A549 (cell line): Measurements from ENCODE around the gene AP4E1. TPM values are rescaled to one million over a fixed set of nuclear protein-coding genes. Genes with fewer than 3 reads are reported as not detected.

Experiments
- ATAC-seq, 2 experiments: fragments of 200-7000 bp in 1 of 2; fragments of >200 bp in 1 of 2; cut with Nextera tagmentation in 1 of 2; cut with Tn5 transposase in 1 of 2; 3 replicates each; pipeline versions ENCODE4 v1.8.0 to v1.9.1; 2018 to 2020; ENCODE audit warnings: mild to moderate bottlenecking in 1 of 2, moderate library complexity in 1 of 2
- CTCF ChIA-PET: fragments of 300-600 bp; sonication (Branson Sonifier 250); formaldehyde crosslinking; extraction: SDS; loops from one replicate; lab custom pipeline; 2021; ENCODE audit warnings: antibody characterized with exemption, inconsistent platforms; lab: Yijun Ruan, JAX
- POLR2A ChIA-PET: fragments of 350-600 bp; formaldehyde crosslinking; extraction: SDS; loops from one replicate; lab custom pipeline; 2021; ENCODE audit warnings: antibody characterized with exemption, inconsistent platforms; lab: Yijun Ruan, JAX
- DNase-seq, 2 experiments: peaks; one replicate each; pipeline versions ENCODE4 v3.0.0 to v3.0.0-alpha.2; 2011 to 2016; ENCODE audit warnings: low read depth in 1 of 2, low spot score in 1 of 2
- FAIRE-seq: peaks from 2 replicates; lab custom pipeline; 2011; peaks lifted over from hg19 to GRCh38; lab: Jason Lieb, UNC
- H3K27ac ChIP-seq, 2 experiments: fragments of >200 bp; sonication (Bioruptor Twin); formaldehyde crosslinking; 3 replicates each; pipeline ENCODE4 v1.5.1; 2016 to 2017
- H3K4me1 ChIP-seq: fragments of >200 bp; sonication (Bioruptor Twin); formaldehyde crosslinking; 3 replicates; pipeline ENCODE4 v1.6.1; 2016
- H3K4me2 ChIP-seq: fragments of >200 bp; sonication (Bioruptor Twin); formaldehyde crosslinking; 3 replicates; pipeline ENCODE4 v1.6.1; 2016
- H3K4me3 ChIP-seq: fragments of >200 bp; sonication (Bioruptor Twin); formaldehyde crosslinking; 3 replicates; pipeline ENCODE4 v1.5.1; 2016
- H3K9me3 ChIP-seq: fragments of >200 bp; sonication (Bioruptor Twin); formaldehyde crosslinking; 3 replicates; pipeline ENCODE4 v1.6.1; 2016
- BCL3 ChIP-seq: fragments of >200 bp; sonication (Bioruptor Twin); formaldehyde crosslinking; IDR thresholded peaks from 3 replicates; pipeline ENCODE4 v1.6.1; 2016
- BHLHE40 ChIP-seq: IDR thresholded peaks from 2 replicates; pipeline ENCODE4 v1.6.1; 2012; ENCODE audit warnings: low read depth, low read length, inconsistent platforms
- CBX2 ChIP-seq: fragments of 200-600 bp; sonication (generic); IDR thresholded peaks from 2 replicates; pipeline ENCODE4 v1.6.1; 2016; ENCODE audit warnings: low read depth, mild to moderate bottlenecking, borderline replicate concordance
- CEBPB ChIP-seq, 2 experiments: fragments of >200 bp in 1 of 2; sonication (Bioruptor Twin) in 1 of 2; formaldehyde crosslinking in 1 of 2; IDR thresholded peaks; 2 replicates each; pipeline ENCODE4 v1.6.1; 2012 to 2016
- ESRRA ChIP-seq: fragments of 150-350 bp; IDR thresholded peaks from 2 replicates; pipeline ENCODE4 v1.6.1; 2014; ENCODE audit warnings: mild to moderate bottlenecking, low read length, borderline replicate concordance
- FOSL2 ChIP-seq, 2 experiments: fragments of 450-650 bp in 1 of 2; fragments of >200 bp in 1 of 2; sonication (Bioruptor Twin) in 1 of 2; formaldehyde crosslinking; IDR thresholded peaks; 2 replicates each; pipeline versions ENCODE4 v1.5.0 to v1.6.1; 2016 to 2020; ENCODE audit warnings: mild to moderate bottlenecking in 1 of 2, moderate library complexity in 1 of 2
- GATA3 ChIP-seq: IDR thresholded peaks from 2 replicates; pipeline ENCODE4 v1.6.1; 2012; ENCODE audit warnings: borderline replicate concordance
- HDAC2 ChIP-seq: fragments of 200-600 bp; sonication (generic); IDR thresholded peaks from 2 replicates; pipeline ENCODE4 v1.6.1; 2016
- HES2 ChIP-seq: fragments of >200 bp; sonication (Bioruptor Twin); formaldehyde crosslinking; IDR thresholded peaks from 2 replicates; pipeline ENCODE4 v1.6.1; 2016
- HOXB13 ChIP-seq: fragments of 250-450 bp; sonication (Bioruptor Pico); IDR thresholded peaks from 2 replicates; pipeline ENCODE4 v1.5.0; 2020; ENCODE audit warnings: low read depth, mild to moderate bottlenecking, moderate library complexity
- KDM1A ChIP-seq: fragments of 200-600 bp; sonication (generic); IDR thresholded peaks from 2 replicates; pipeline ENCODE4 v1.6.1; 2016; ENCODE audit warnings: low read depth, mild to moderate bottlenecking
- KDM5A ChIP-seq: fragments of 200-600 bp; sonication (generic); IDR thresholded peaks from 2 replicates; pipeline ENCODE4 v1.6.1; 2016; ENCODE audit warnings: antibody characterized with exemption, mild to moderate bottlenecking
- MAZ ChIP-seq: fragments of 150-350 bp; IDR thresholded peaks from 2 replicates; pipeline ENCODE4 v1.6.1; 2014; ENCODE audit warnings: antibody characterized with exemption, low read depth, low read length, borderline replicate concordance
- RAD21 ChIP-seq, 2 experiments: fragments of >200 bp in 1 of 2; sonication (Bioruptor Twin) in 1 of 2; formaldehyde crosslinking in 1 of 2; IDR thresholded peaks in 1 of 2; conservative IDR thresholded peaks in 1 of 2; 2 replicates in 1 of 2; 3 replicates in 1 of 2; pipeline ENCODE4 v1.6.1; 2012 to 2018; ENCODE audit warnings: inconsistent platforms in 1 of 2
- RARB ChIP-seq: fragments of 250-450 bp; sonication (Bioruptor Pico); IDR thresholded peaks from 2 replicates; pipeline ENCODE4 v1.8.0; 2021; ENCODE audit warnings: mild to moderate bottlenecking, moderate library complexity
- REST ChIP-seq: fragments of 200-600 bp; sonication (generic); IDR thresholded peaks from 2 replicates; pipeline ENCODE4 v1.6.1; 2016; ENCODE audit warnings: antibody characterized with exemption, mild to moderate bottlenecking, moderate library complexity
- RFX5 ChIP-seq: fragments of 450-650 bp; IDR thresholded peaks from 2 replicates; pipeline ENCODE4 v1.7.1; 2014; ENCODE audit warnings: antibody characterized with exemption, mild to moderate bottlenecking, moderate library complexity
- RNF2 ChIP-seq: fragments of 200-600 bp; sonication (generic); IDR thresholded peaks from 2 replicates; pipeline ENCODE4 v1.6.1; 2016; ENCODE audit warnings: low read depth, mild to moderate bottlenecking, antibody characterized with exemption, moderate library complexity, borderline replicate concordance
- SMC3 ChIP-seq: fragments of >200 bp; sonication (Bioruptor Twin); formaldehyde crosslinking; IDR thresholded peaks from 3 replicates; pipeline ENCODE4 v1.6.1; 2018; ENCODE audit warnings: inconsistent platforms
- TFCP2L1 ChIP-seq: fragments of 250-450 bp; sonication (Bioruptor Pico); IDR thresholded peaks from 2 replicates; pipeline ENCODE4 v1.5.0; 2021; ENCODE audit warnings: mild to moderate bottlenecking
- TP53 ChIP-seq: fragments of 250-450 bp; sonication (Bioruptor Pico); IDR thresholded peaks from 2 replicates; pipeline ENCODE4 v1.5.0; 2021; ENCODE audit warnings: mild to moderate bottlenecking, moderate library complexity
- USF2 ChIP-seq: fragments of 450-650 bp; IDR thresholded peaks from 2 replicates; pipeline ENCODE4 v1.6.1; 2014; ENCODE audit warnings: antibody characterized with exemption
- ZC3H11A ChIP-seq: fragments of 450-650 bp; IDR thresholded peaks from 2 replicates; pipeline ENCODE4 v1.6.1; 2014; ENCODE audit warnings: antibody characterized with exemption, mild to moderate bottlenecking
- ZFP36 ChIP-seq: fragments of 450-650 bp; IDR thresholded peaks from 2 replicates; pipeline ENCODE4 v1.6.1; 2014; ENCODE audit warnings: borderline replicate concordance; ENCODE audit not compliant: partially characterized antibody
- ZNF302 ChIP-seq: fragments of 250-450 bp; sonication (Bioruptor Pico); IDR thresholded peaks from 2 replicates; pipeline ENCODE4 v1.9.0; 2021; ENCODE audit warnings: inconsistent platforms, mild to moderate bottlenecking, moderate library complexity
- WGBS: methylation state at CpG from one replicate; pipeline ENCODE4 v1.1.6; 2017; ENCODE audit errors: missing lambda C conversion rate; 5-methylcytosine and 5-hydroxymethylcytosine counted together
- polyA plus RNA-seq, 4 experiments: library from polyadenylated mRNA; depleted of rRNA in 3 of 4; stranded (reverse); fragments of >200 nt; fragmentation: RNase III in 1 of 4; extraction: RNeasy Plus Mini Kit Qiagen cat#74134 plus additional on column Dnase treatment in 1 of 4; gene quantifications; 2 replicates in 3 of 4; 3 replicates in 1 of 4; pipeline ENCODE4 v1.2.3, GENCODE V29; 2011 to 2017

Gene AP4E1
- polyA plus RNA-seq, 2 of the 4 experiments (the other 2 are of a cell fraction), result 9.6 TPM

- H3K4me2 ChIP-seq, result no peak overlapping the region
- CTCF ChIA-PET, result interaction anchor here (1.1 kb wide), 1 partner anchor 31 kb away, joined by 3 read pairs; no protein-coding TSS in a partner anchor
- ATAC-seq, result peak in 1 of 2 experiments; percentile 68; a peak in 4 of 6 replicates
- FAIRE-seq, result no peak
- H3K9me3 ChIP-seq, result no peaks in the 10 kb centered on the region
- DNase-seq, result no peak
- no peak overlapping the region for H3K4me3 ChIP-seq
- no peak overlapping the region for H3K27ac ChIP-seq
- no peaks in the 10 kb centered on the region for H3K4me1 ChIP-seq
- POLR2A ChIA-PET, result no interaction called here
- whole genome bisulfite sequencing, result 68% methylated on average over 7 of the region's 7 CpGs
- TF ChIP-seq HES2 (no peak), CEBPB (IDR thresholded peaks at IDR 0.05) (no peak), KDM5A (no peak), RARB (CRISPR knock-in tag) (no peak), HDAC2 (no peak), KDM1A (no peak), FOSL2 (IDR thresholded peaks at IDR 0.05) (no peak), FOSL2 (CRISPR knock-in tag; IDR thresholded peaks at IDR 0.05) (no peak), GATA3 (no peak), BHLHE40 (no peak), BCL3 (no peak), RFX5 (no peak), REST (no peak), RAD21 (conservative IDR thresholded peaks at IDR 0.05 in 1 of 2, IDR thresholded peaks at IDR 0.05 in 1 of 2) (no peak), MAZ (no peak), TP53 (CRISPR knock-in tag) (no peak), SMC3 (no peak)
Measured at GRCh38 chr15:51038162-51038973, 129.9 kb downstream of the AP4E1 start.

- FAIRE-seq (no peak), ATAC-seq (no peak), DNase-seq (no peak)
- ChIA-PET POLR2A (no interaction called here), CTCF (interaction anchor here (1.1 kb wide), 1 partner anchor 31 kb away, joined by 3 read pairs; no protein-coding TSS in a partner anchor)
- 76% methylated on average over 2 of the region's 2 CpGs for WGBS
- no peak overlapping the region for H3K4me3 ChIP-seq
- H3K4me2 ChIP-seq, result no peak overlapping the region
- no peaks in the 10 kb centered on the region for H3K4me1 ChIP-seq
- no peak overlapping the region for H3K27ac ChIP-seq
- H3K9me3 ChIP-seq, result no peaks in the 10 kb centered on the region
- TF ChIP-seq BHLHE40 (no peak), TP53 (CRISPR knock-in tag) (no peak), TFCP2L1 (CRISPR knock-in tag) (no peak), ESRRA (no peak), RNF2 (no peak), ZFP36 (no peak), HOXB13 (CRISPR knock-in tag) (no peak), ZNF302 (no peak), MAZ (no peak), CBX2 (no peak), ZC3H11A (no peak), USF2 (no peak)
Measured at GRCh38 chr15:51038974-51039319, 130.5 kb downstream of the AP4E1 start.
